Natural killer cell (primary cell): Measurements from ENCODE around the gene ARID4B. TPM values are rescaled to one million over a fixed set of nuclear protein-coding genes. Genes with fewer than 3 reads are reported as not detected.

ENCODE experiments used
- ATAC-seq, 3 donors: fragments of 150-1000 bp in 2 of 3; fragments of 200-7000 bp in 1 of 3; cut with Tn5 transposase; 1 replicate in 1 of 3; 2 replicates in 2 of 3; pipeline ENCODE4 v1.10.0; 2021; ENCODE audit warnings: mild to moderate bottlenecking in 2 of 3, moderate library complexity in 2 of 3
- DNase-seq, 2 donors: peaks; one replicate each; pipeline versions ENCODE4 v3.0.0 to v3.0.0-alpha.2; 2013 to 2021; ENCODE audit warnings: mixed read lengths in 1 of 2
- H3K27ac ChIP-seq: one replicate; pipeline ENCODE4 v1.5.1; 2013; ENCODE audit warnings: mild to moderate bottlenecking, low read length
- H3K27me3 ChIP-seq: one replicate; pipeline ENCODE4 v1.6.1; 2013; ENCODE audit warnings: low read length; ENCODE audit not compliant: control insufficient read depth, insufficient read depth
- H3K36me3 ChIP-seq: one replicate; pipeline ENCODE4 v1.6.1; 2013; ENCODE audit warnings: low read length; ENCODE audit not compliant: control insufficient read depth, insufficient read depth
- H3K4me1 ChIP-seq: one replicate; pipeline ENCODE4 v1.6.1; 2013; ENCODE audit warnings: low read length; ENCODE audit not compliant: control insufficient read depth, insufficient read depth
- H3K4me3 ChIP-seq: one replicate; pipeline ENCODE4 v1.5.1; 2013; ENCODE audit warnings: low read length
- H3K9me3 ChIP-seq: one replicate; pipeline ENCODE4 v1.6.1; 2013; ENCODE audit warnings: low read length; ENCODE audit not compliant: control insufficient read depth, insufficient read depth
- H3K27ac Mint-ChIP-seq, 2 donors: one replicate each; pipeline ENCODE4 v1.8.0; 2022; ENCODE audit warnings: mild to moderate bottlenecking in 2 of 2, mixed read lengths in 2 of 2, moderate library complexity in 1 of 2
- H3K27me3 Mint-ChIP-seq, 2 donors: one replicate each; pipeline ENCODE4 v1.8.0; 2022; ENCODE audit warnings: low read depth in 2 of 2, mixed read lengths in 2 of 2
- H3K36me3 Mint-ChIP-seq: one replicate; pipeline ENCODE4 v1.8.0; 2022; ENCODE audit warnings: mixed read lengths
- H3K4me1 Mint-ChIP-seq, 2 donors: one replicate each; pipeline ENCODE4 v1.8.0; 2022; ENCODE audit warnings: mixed read lengths in 2 of 2
- H3K4me3 Mint-ChIP-seq: one replicate; pipeline ENCODE4 v1.8.0; 2022; ENCODE audit warnings: mild to moderate bottlenecking, moderate library complexity, mixed read lengths
- H3K9me3 Mint-ChIP-seq, 2 donors: one replicate each; pipeline ENCODE4 v1.8.0; 2022; ENCODE audit warnings: mixed read lengths in 2 of 2
- CTCF ChIP-seq: fragments of 200-600 bp; IDR thresholded peaks from one replicate; pipeline ENCODE4 v1.8.0; 2022; ENCODE audit warnings: antibody characterized with exemption
- WGBS: methylation state at CpG from one replicate; pipeline ENCODE4 v1.1.7; 2013; ENCODE audit warnings: missing lambda C conversion rate; ENCODE audit not compliant: insufficient coverage; 5-methylcytosine and 5-hydroxymethylcytosine counted together
- intact Hi-C: fragments of 100-400 bp; cut with micrococcal nuclease; formaldehyde crosslinking; loops from one replicate; pipeline ENCODE4 v1.14.2; 2022
- total RNA-seq, 4 donors: library from RNA; stranded (reverse); fragments of 120-200 nt in 1 of 4; gene quantifications; one replicate each; pipeline versions ENCODE4 v1.2.3 to v1.2.4, GENCODE V29; 2013 to 2022

Gene ARID4B
- 100 to 1,000 TPM; 161 to 189 (median 178) TPM for total RNA-seq
- total RNA-seq (2013): 126 TPM

- DNase-seq (peak in 1 of 2 donors; percentile 71), ATAC-seq (peak in 2 of 3 donors; percentile 2 to 5)
- Histone ChIP-seq H3K4me3 (peak within 1 kb of the TSS; percentile 96), H3K4me1 (peaks cover 32% of the 10 kb centered on the region), H3K36me3 (no peaks in the 10 kb centered on the region), H3K9me3 (no peaks in the 10 kb centered on the region), H3K27me3 (no peaks in the 10 kb centered on the region), H3K27ac (peak within 1 kb of the TSS; percentile 92)
- H3K4me1 Mint-ChIP-seq: peaks cover 36 to 41% of the 10 kb centered on the region in 2 donors
- no peak within 1 kb of the TSS for H3K27ac Mint-ChIP-seq
- no peaks in the 10 kb centered on the region for H3K27me3 Mint-ChIP-seq
- intact Hi-C loops: loop anchor here (1.0 to 10.0 kb wide), 8 partner anchors 23 to 723 kb away; partner anchors contain the start of genes LYST, RBM34, TBCE and TOMM20
- no peaks in the 10 kb centered on the region for H3K9me3 Mint-ChIP-seq
- peak within 1 kb of the TSS; percentile 99 for H3K4me3 Mint-ChIP-seq
- 0% methylated on average over 56 of the region's 58 CpGs for WGBS
- no peaks in the 10 kb centered on the region for H3K36me3 Mint-ChIP-seq
- no peak for TF ChIP-seq CTCF
Observed at GRCh38 chr1:235327559-235328270, at the start of gene ARID4B. Gene ARID4B (minus strand): TSS chr1:235328179. CDS start chr1:235326919, 1,260 bp downstream.

GRCh38 chr1:235375919-235376605, 48.1 kb upstream of the ARID4B start:
- peaks cover 6% of the 10 kb centered on the region for H3K36me3 ChIP-seq
- no peaks in the 10 kb centered on the region for H3K9me3 ChIP-seq
- ATAC-seq (no peak), DNase-seq (no peak)
- Mint-ChIP-seq H3K9me3 (no peaks in the 10 kb centered on the region), H3K27ac (no peak overlapping the region), H3K36me3 (no peaks in the 10 kb centered on the region), H3K27me3 (no peaks in the 10 kb centered on the region), H3K4me1 (peaks cover 0 to 10% of the 10 kb centered on the region in 2 donors), H3K4me3 (no peak overlapping the region)
- H3K4me3 ChIP-seq: no peak overlapping the region
- H3K27me3 ChIP-seq: no peaks in the 10 kb centered on the region
- no peaks in the 10 kb centered on the region for H3K4me1 ChIP-seq
- 97% methylated on average over 6 of the region's 6 CpGs for WGBS
- no peak for TF ChIP-seq CTCF
- intact Hi-C loops: no loop called here
- no peak overlapping the region for H3K27ac ChIP-seq

GRCh38 chr1:235369802-235370201, 41.8 kb upstream of the ARID4B start:
- intact Hi-C loops: loop anchor here (5.0 kb wide), 1 partner anchor 208 kb away; the partner anchor contains the start of gene RBM34
- ATAC-seq: no peak
- H3K27ac ChIP-seq: no peak overlapping the region
- peaks cover 6% of the 10 kb centered on the region for H3K4me1 ChIP-seq
- TF ChIP-seq CTCF: no peak
- no peak overlapping the region for H3K4me3 ChIP-seq
- no peaks in the 10 kb centered on the region for H3K9me3 ChIP-seq
- no peaks in the 10 kb centered on the region for H3K27me3 ChIP-seq
- Mint-ChIP-seq H3K27me3 (no peaks in the 10 kb centered on the region), H3K4me3 (peak overlapping the region; percentile 4), H3K4me1 (peaks cover 14 to 31% of the 10 kb centered on the region in 2 donors), H3K9me3 (no peaks in the 10 kb centered on the region), H3K27ac (peak overlapping the region in 1 of 2 donors; percentile 66), H3K36me3 (no peaks in the 10 kb centered on the region)
- DNase-seq: no peak
- no peaks in the 10 kb centered on the region for H3K36me3 ChIP-seq
- WGBS: 94% methylated on average over 5 of the region's 5 CpGs
